BLaER1 (cell line): Measurements from ENCODE around the gene DUSP5.

Experiments
- H3K27ac ChIP-seq: shearing (Covaris generic); formaldehyde crosslinking; 2 replicates; pipeline ENCODE4 v1.8.1; 2022
- H3K27me3 ChIP-seq: shearing (Covaris generic); formaldehyde crosslinking; 2 replicates; pipeline ENCODE4 v1.8.1; 2022
- H3K36me3 ChIP-seq: shearing (Covaris generic); formaldehyde crosslinking; 2 replicates; pipeline ENCODE4 v1.8.1; 2022
- H3K4me1 ChIP-seq: shearing (Covaris generic); formaldehyde crosslinking; 2 replicates; pipeline ENCODE4 v1.8.1; 2022
- H3K4me2 ChIP-seq: shearing (Covaris generic); formaldehyde crosslinking; 2 replicates; pipeline ENCODE4 v1.8.1; 2022
- H3K4me3 ChIP-seq: shearing (Covaris generic); formaldehyde crosslinking; 2 replicates; pipeline ENCODE4 v1.8.1; 2022
- H3K9ac ChIP-seq: shearing (Covaris generic); formaldehyde crosslinking; 2 replicates; pipeline ENCODE4 v1.8.1; 2022
- H3K9me3 ChIP-seq: shearing (Covaris generic); formaldehyde crosslinking; 2 replicates; pipeline ENCODE4 v1.8.1; 2022
- H4K20me1 ChIP-seq: shearing (Covaris generic); formaldehyde crosslinking; 2 replicates; pipeline ENCODE4 v1.8.1; 2022
- Cebpa-rat ChIP-seq: shearing (Covaris generic); IDR thresholded peaks from 2 replicates; pipeline ENCODE4 v1.8.1; 2022

The DUSP5 gene

GRCh38 chr10:110513949-110514348 lies 16.2 kb downstream of the DUSP5 start:
- Histone ChIP-seq H3K36me3 (no peaks in the 10 kb centered on the region), H3K27me3 (no peaks in the 10 kb centered on the region), H4K20me1 (no peaks in the 10 kb centered on the region), H3K27ac (no peak overlapping the region), H3K9me3 (0 out of 2 replicates have a peak, but pooled peaks cover 4% of the 10 kb centered on the region), H3K4me1 (no peaks in the 10 kb centered on the region), H3K4me3 (no peak overlapping the region), H3K9ac (no peak overlapping the region), H3K4me2 (no peak overlapping the region)
- TF ChIP-seq Cebpa-rat, result no peak

- H3K9ac ChIP-seq, result no peak overlapping the region
- TF ChIP-seq Cebpa-rat, result no peak
- H3K9me3 ChIP-seq, result 0 out of 2 replicates have a peak, but pooled peaks cover 4% of the 10 kb centered on the region
- no peak overlapping the region for H3K4me3 ChIP-seq
- H4K20me1 ChIP-seq, result no peaks in the 10 kb centered on the region
- no peaks in the 10 kb centered on the region for H3K4me1 ChIP-seq
- H3K27ac ChIP-seq, result no peak overlapping the region
- no peak overlapping the region for H3K4me2 ChIP-seq
- no peaks in the 10 kb centered on the region for H3K27me3 ChIP-seq
- H3K36me3 ChIP-seq, result no peaks in the 10 kb centered on the region
Observed at GRCh38 chr10:110514848-110515247, 17.1 kb downstream of the DUSP5 start.

- no peak for TF ChIP-seq Cebpa-rat
- no peaks in the 10 kb centered on the region for H3K36me3 ChIP-seq
- H3K9ac ChIP-seq, result no peak overlapping the region
- no peaks in the 10 kb centered on the region for H3K27me3 ChIP-seq
- 0 out of 2 replicates have a peak, but pooled peaks cover 4% of the 10 kb centered on the region for H3K9me3 ChIP-seq
- no peaks in the 10 kb centered on the region for H4K20me1 ChIP-seq
- no peak overlapping the region for H3K4me3 ChIP-seq
- no peaks in the 10 kb centered on the region for H3K4me1 ChIP-seq
- no peak overlapping the region for H3K27ac ChIP-seq
- H3K4me2 ChIP-seq, result no peak overlapping the region
Observed at GRCh38 chr10:110516815-110517492, 19.2 kb downstream of the DUSP5 start.

GRCh38 chr10:110522365-110522988 lies 24.8 kb downstream of the DUSP5 start:
- H3K27ac ChIP-seq, result no peak overlapping the region
- peaks cover 6% of the 10 kb centered on the region for H3K4me1 ChIP-seq
- H3K36me3 ChIP-seq, result no peaks in the 10 kb centered on the region
- H3K9ac ChIP-seq, result no peak overlapping the region
- no peaks in the 10 kb centered on the region for H3K27me3 ChIP-seq
- no peaks in the 10 kb centered on the region for H3K9me3 ChIP-seq
- no peak overlapping the region; the same call in 1 of the 2 replicates for H3K4me2 ChIP-seq
- no peaks in the 10 kb centered on the region for H4K20me1 ChIP-seq
- TF ChIP-seq Cebpa-rat, result no peak
- no peak overlapping the region for H3K4me3 ChIP-seq

- Histone ChIP-seq H3K36me3 (no peaks in the 10 kb centered on the region), H3K9ac (no peak overlapping the region), H3K4me2 (no peak overlapping the region), H3K27ac (no peak overlapping the region), H3K4me1 (peaks cover 19% of the 10 kb centered on the region), H4K20me1 (no peaks in the 10 kb centered on the region), H3K4me3 (no peak overlapping the region), H3K9me3 (no peaks in the 10 kb centered on the region), H3K27me3 (no peaks in the 10 kb centered on the region)
- TF ChIP-seq Cebpa-rat, result no peak
Observed at GRCh38 chr10:110523736-110524135, 26.0 kb downstream of the DUSP5 start.

- Histone ChIP-seq H3K4me2 (no peak overlapping the region), H3K27me3 (no peaks in the 10 kb centered on the region), H3K4me1 (peaks cover 24% of the 10 kb centered on the region), H3K9ac (no peak overlapping the region), H4K20me1 (no peaks in the 10 kb centered on the region), H3K4me3 (no peak overlapping the region), H3K27ac (no peak overlapping the region), H3K36me3 (no peaks in the 10 kb centered on the region), H3K9me3 (no peaks in the 10 kb centered on the region)
- no peak for TF ChIP-seq Cebpa-rat
Observed at GRCh38 chr10:110524179-110524858, 26.6 kb downstream of the DUSP5 start.

GRCh38 chr10:110524859-110525232 lies 27.1 kb downstream of the DUSP5 start:
- Histone ChIP-seq H3K4me2 (no peak overlapping the region), H3K4me3 (no peak overlapping the region), H4K20me1 (no peaks in the 10 kb centered on the region), H3K27ac (no peak overlapping the region), H3K9me3 (no peaks in the 10 kb centered on the region), H3K36me3 (no peaks in the 10 kb centered on the region), H3K4me1 (peaks cover 29% of the 10 kb centered on the region), H3K9ac (no peak overlapping the region), H3K27me3 (no peaks in the 10 kb centered on the region)
- no peak for TF ChIP-seq Cebpa-rat

GRCh38 chr10:110525349-110526260 lies 27.9 kb downstream of the DUSP5 start:
- 0 out of 2 replicates have a peak overlapping the region, but pooled peaks have one; percentile 8 for H3K4me2 ChIP-seq
- H3K9ac ChIP-seq, result no peak overlapping the region
- H3K4me3 ChIP-seq, result no peak overlapping the region
- no peak for TF ChIP-seq Cebpa-rat
- no peak overlapping the region for H3K27ac ChIP-seq
- peaks cover 34% of the 10 kb centered on the region for H3K4me1 ChIP-seq
- H4K20me1 ChIP-seq, result no peaks in the 10 kb centered on the region
- H3K36me3 ChIP-seq, result no peaks in the 10 kb centered on the region
- H3K9me3 ChIP-seq, result no peaks in the 10 kb centered on the region
- peaks cover 5% of the 10 kb centered on the region; the same call in 1 of the 2 replicates for H3K27me3 ChIP-seq

- peaks cover 47% of the 10 kb centered on the region for H3K4me1 ChIP-seq
- H3K27ac ChIP-seq, result no peak overlapping the region
- H3K27me3 ChIP-seq, result peaks cover 6% of the 10 kb centered on the region; the same call in 1 of the 2 replicates
- H3K36me3 ChIP-seq, result no peaks in the 10 kb centered on the region
- H3K4me3 ChIP-seq, result no peak overlapping the region
- H4K20me1 ChIP-seq, result no peaks in the 10 kb centered on the region
- TF ChIP-seq Cebpa-rat, result no peak
- peak overlapping the region; percentile 60; the same call in 1 of the 2 replicates for H3K4me2 ChIP-seq
- H3K9ac ChIP-seq, result no peak overlapping the region
- H3K9me3 ChIP-seq, result no peaks in the 10 kb centered on the region
Observed at GRCh38 chr10:110527731-110528171, 30.0 kb downstream of the DUSP5 start.
